ENCODE data around the gene CENPX.

The CENPX gene

DNA sequence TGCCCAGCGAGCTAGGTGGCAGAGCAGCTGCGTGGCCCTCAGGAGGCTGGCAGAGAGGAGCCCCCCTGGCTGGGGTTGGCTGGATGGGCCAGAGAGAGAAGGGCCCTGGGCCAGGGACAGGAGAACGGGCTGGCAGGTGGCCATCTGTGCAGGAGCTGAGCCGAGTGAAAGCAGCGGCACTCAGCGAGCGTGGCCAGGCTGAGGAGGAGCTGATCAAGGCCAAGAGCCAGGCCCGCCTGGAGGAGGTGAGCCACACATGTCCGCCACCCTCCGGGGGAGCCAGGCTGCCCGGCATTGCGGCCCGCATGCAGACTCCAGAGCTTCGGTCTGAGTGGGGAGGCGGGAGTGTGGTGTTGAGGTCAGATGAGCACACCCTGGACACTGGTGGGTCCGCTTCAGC is 6.7 kb upstream of the CENPX start:
- no peaks in the 10 kb centered on the region for H3K9me3 Mint-ChIP-seq
- DNase-seq (no peak), ATAC-seq (replicated peaks) (no peak)
- H3K4me1 Mint-ChIP-seq = peaks cover 6 to 20% of the 10 kb centered on the region in 2 donors
- H3K27me3 Mint-ChIP-seq = peaks cover 4 to 23% of the 10 kb centered on the region in 2 donors
- H3K4me3 Mint-ChIP-seq = peak overlapping the region; percentile 61 to 89
- H3K36me3 Mint-ChIP-seq = peaks cover 21 to 30% of the 10 kb centered on the region in 2 donors
- peak overlapping the region; percentile 42 for H3K27ac Mint-ChIP-seq

- ATAC-seq (replicated peaks) = no peak
- peaks cover 4 to 23% of the 10 kb centered on the region in 2 donors for H3K27me3 Mint-ChIP-seq
- no peak overlapping the region for H3K27ac Mint-ChIP-seq
These were observed 6.3 kb upstream of the CENPX start for GRCh38 chr17:82028966-82029365.

GRCh38 chr17:82028246-82028645 is 5.6 kb upstream of the CENPX start:
- Mint-ChIP-seq H3K9me3 (no peaks in the 10 kb centered on the region), H3K27me3 (peaks cover 4 to 23% of the 10 kb centered on the region in 2 donors), H3K4me3 (no peak overlapping the region), H3K4me1 (peaks cover 13 to 24% of the 10 kb centered on the region in 2 donors), H3K36me3 (peaks cover 21 to 30% of the 10 kb centered on the region in 2 donors), H3K27ac (no peak overlapping the region)
- no peak for DNase-seq
- ATAC-seq (replicated peaks) = no peak

More at GRCh38 chr17:82028966-82029365, 6.3 kb upstream of the CENPX start:
- no peaks in the 10 kb centered on the region for H3K9me3 Mint-ChIP-seq
- H3K36me3 Mint-ChIP-seq = peaks cover 21 to 30% of the 10 kb centered on the region in 2 donors
- no peak for DNase-seq
- peaks cover 10 to 20% of the 10 kb centered on the region in 2 donors for H3K4me1 Mint-ChIP-seq
- H3K4me3 Mint-ChIP-seq = peak overlapping the region in 1 of 2 donors; percentile 89

DNA sequence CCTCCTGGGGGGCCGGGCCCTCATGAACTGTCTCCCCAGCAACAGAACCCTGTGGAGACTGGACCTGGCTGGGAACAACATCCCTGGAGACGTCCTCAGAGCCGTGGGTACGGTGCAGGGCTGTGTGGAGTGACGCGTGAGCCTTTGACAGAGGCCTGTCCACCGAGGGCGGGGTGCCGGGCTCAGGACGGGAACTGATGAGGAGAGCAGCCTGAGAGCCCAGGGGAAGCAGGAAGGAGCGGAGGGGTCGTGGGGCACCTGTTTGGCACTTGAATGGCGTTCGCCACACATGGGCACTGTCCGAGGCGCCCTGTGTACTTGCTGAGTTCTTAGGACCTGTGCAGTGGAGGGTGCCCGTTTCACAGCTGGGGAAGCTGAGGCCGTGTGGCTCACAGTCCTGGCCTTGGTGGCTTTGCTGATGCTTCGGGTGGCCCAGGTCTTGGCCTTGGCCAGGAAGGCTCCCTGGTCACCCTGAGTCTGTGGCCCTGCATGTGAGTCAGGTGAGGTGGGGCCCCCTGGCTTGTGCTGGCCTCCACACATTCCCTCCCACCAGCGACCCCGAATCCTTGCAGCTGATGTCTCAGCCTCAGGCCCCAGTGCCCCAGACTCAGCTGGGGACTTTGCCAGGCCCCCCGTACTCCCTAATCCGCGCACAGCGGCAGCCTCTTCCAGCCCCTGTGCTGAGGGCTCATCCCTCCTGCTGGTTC is 2.9 kb upstream of the CENPX start:
- peaks cover 4 to 23% of the 10 kb centered on the region in 2 donors for H3K27me3 Mint-ChIP-seq
- no peak for ATAC-seq (replicated peaks)
- peaks cover 25 to 38% of the 10 kb centered on the region in 2 donors for H3K4me1 Mint-ChIP-seq
- H3K9me3 Mint-ChIP-seq = no peaks in the 10 kb centered on the region
- H3K4me3 Mint-ChIP-seq = no peak overlapping the region
- peaks cover 20 to 30% of the 10 kb centered on the region in 2 donors for H3K36me3 Mint-ChIP-seq
- H3K27ac Mint-ChIP-seq = peak overlapping the region; percentile 31
- DNase-seq = no peak

GRCh38 chr17:82024859-82025258 is 2.2 kb upstream of the CENPX start:
- ATAC-seq (replicated peaks) (no peak), DNase-seq (no peak)
- Mint-ChIP-seq H3K27ac (no peak overlapping the region), H3K9me3 (no peaks in the 10 kb centered on the region), H3K4me1 (peaks cover 26 to 41% of the 10 kb centered on the region in 2 donors), H3K27me3 (peaks cover 4 to 21% of the 10 kb centered on the region in 2 donors), H3K36me3 (peaks cover 20 to 30% of the 10 kb centered on the region in 2 donors), H3K4me3 (no peak overlapping the region)

DNA sequence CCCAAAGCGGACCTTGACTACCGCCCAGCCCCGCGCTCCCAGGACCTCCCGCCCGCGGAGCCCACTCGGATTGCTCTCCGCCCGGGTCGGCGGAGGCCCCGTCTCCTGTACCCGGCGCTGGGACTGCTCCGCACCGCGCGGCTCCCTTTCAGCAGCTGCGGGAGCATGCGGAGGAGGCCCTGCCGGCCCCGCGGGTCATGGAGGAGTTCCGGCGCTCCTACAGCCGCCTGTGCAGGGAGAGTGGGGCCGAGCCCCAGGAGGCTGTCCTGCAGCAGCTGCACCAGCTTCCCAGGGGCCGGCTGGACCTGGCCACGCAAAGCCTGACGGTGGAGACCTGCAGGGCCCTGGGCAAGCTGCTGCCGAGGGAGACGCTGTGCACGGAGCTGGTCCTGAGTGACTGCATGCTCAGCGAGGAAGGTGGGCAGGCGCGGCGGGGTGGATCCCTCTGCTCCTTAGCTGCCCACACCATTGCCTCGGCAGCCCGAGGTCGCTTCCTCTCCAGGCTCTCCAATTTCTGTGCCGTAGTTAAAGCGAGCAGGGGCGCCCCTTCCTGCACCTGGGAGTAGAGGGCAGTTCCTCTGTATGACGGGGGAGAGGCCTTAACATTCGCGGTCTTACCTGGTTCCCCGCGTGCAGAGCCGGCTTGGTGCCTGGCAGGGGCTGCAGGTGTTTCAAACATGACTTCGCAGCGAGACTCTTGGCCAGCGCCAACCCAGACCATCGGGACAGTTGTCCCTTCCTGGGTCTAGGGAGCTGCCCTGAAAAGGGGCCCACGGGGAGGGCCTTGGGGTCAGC is 966 bp upstream of the CENPX start:
- Mint-ChIP-seq H3K36me3 (peaks cover 15 to 22% of the 10 kb centered on the region in 2 donors), H3K4me3 (peak overlapping the region; percentile 81 to 91), H3K27ac (no peak overlapping the region), H3K27me3 (peaks cover 0 to 13% of the 10 kb centered on the region in 2 donors), H3K9me3 (no peaks in the 10 kb centered on the region), H3K4me1 (peaks cover 23 to 33% of the 10 kb centered on the region in 2 donors)
- ATAC-seq (replicated peaks) = peak; percentile 2 to 5
- no peak for DNase-seq

DNA sequence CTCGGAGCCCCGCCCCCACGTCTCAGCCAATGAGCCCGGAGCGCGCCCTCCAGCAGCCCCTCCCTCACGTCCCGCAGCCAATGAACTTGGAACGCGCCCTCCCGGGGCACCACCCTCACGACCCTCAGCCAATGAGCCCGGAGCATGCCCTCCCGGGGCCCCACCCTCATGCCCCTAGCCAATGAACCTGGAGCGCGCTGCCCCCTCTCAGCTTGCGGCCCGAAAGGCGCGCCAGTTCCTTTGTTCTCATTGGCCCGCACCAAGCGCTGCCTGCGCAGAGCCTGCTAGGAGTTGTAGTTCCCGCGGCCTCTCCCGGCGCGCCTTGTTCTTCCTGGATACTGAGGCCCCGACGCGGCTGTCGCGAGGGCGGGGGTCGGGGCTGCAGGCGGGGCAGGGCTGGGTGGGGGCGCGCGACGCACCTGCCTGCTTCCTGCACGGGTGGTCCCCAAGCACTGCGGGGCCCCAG is 336 bp upstream of the CENPX start, which contains the start of gene LRRC45:
TSS of gene LRRC45 (plus strand) at position 325 of the 466 bp plus-strand sequence. CDS start 339 bp downstream, outside the sequence.
- Mint-ChIP-seq H3K27ac (peak within 1 kb of the TSS; percentile 76), H3K36me3 (peaks cover 15 to 22% of the 10 kb centered on the region in 2 donors)
- peak; percentile 100 for DNase-seq

GRCh38 chr17:82021900-82022309 is 773 bp downstream of the CENPX start:
- no peak for ATAC-seq (replicated peaks)
- peaks cover 0 to under 1% of the 10 kb centered on the region in 2 donors for H3K27me3 Mint-ChIP-seq
- peaks cover 7 to 14% of the 10 kb centered on the region in 2 donors for H3K36me3 Mint-ChIP-seq
- H3K4me3 Mint-ChIP-seq = peak overlapping the region; percentile 88 to 91
- H3K4me1 Mint-ChIP-seq = peaks cover 23 to 33% of the 10 kb centered on the region in 2 donors
- H3K27ac Mint-ChIP-seq = peak overlapping the region; percentile 14
- no peaks in the 10 kb centered on the region for H3K9me3 Mint-ChIP-seq
- no peak for DNase-seq

More for the DNA sequence above, 336 bp upstream of the CENPX start, which contains the start of gene LRRC45:
- Mint-ChIP-seq H3K9me3 (no peaks in the 10 kb centered on the region), H3K27me3 (peaks cover 0 to 11% of the 10 kb centered on the region in 2 donors), H3K4me1 (peaks cover 23 to 33% of the 10 kb centered on the region in 2 donors), H3K4me3 (peak within 1 kb of the TSS; percentile 88 to 91)
- peak; percentile 93 to 95 for ATAC-seq (replicated peaks)

DNA sequence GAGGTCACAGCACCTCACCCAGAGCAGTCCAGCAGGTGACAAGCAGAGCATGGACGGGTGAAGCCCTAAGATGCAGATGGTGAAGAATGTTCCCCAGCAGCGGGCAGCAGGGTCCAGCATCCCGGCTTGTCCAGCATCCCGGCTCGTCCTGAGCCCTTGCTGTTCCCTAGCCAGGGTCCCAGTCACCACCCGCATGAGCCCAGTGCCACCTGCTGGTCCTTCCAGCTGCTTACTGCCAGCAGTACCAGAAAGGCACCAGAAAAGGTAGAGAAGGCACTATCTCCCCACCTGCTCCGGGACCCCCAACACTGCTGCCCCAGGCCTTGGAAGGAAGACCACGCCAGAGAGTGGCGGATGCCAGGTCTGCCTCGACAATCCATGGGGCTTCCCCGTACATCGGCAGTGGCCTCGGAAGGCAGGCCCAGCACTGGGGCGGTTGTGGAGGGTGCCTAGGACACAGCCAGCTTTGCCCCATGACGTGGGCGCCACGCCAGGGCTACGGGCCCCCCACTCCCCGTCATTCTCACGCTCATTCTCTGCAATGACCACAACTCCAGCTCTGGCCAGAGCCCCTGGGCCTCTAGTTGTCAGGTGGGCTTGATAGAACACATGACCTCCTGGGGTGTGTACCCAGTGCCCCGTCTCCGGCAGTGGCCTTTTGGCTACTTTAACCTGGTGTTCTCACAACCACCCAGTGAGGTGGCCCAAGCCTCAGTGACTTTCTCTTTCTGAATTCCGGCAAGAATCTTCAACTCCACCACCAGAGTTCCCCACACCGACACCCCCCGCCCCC is 1.4 kb downstream of the CENPX start:
- H3K27me3 Mint-ChIP-seq = no peaks in the 10 kb centered on the region
- ATAC-seq (replicated peaks) (no peak), DNase-seq (peak; percentile 40)
- peaks cover 23 to 33% of the 10 kb centered on the region in 2 donors for H3K4me1 Mint-ChIP-seq
- H3K27ac Mint-ChIP-seq = no peak overlapping the region
- peak overlapping the region; percentile 88 to 91 for H3K4me3 Mint-ChIP-seq
- H3K36me3 Mint-ChIP-seq = peaks cover 7 to 9% of the 10 kb centered on the region in 2 donors
- no peaks in the 10 kb centered on the region for H3K9me3 Mint-ChIP-seq

GRCh38 chr17:82020572-82021106 is 2.0 kb downstream of the CENPX start:
- Mint-ChIP-seq H3K4me3 (peak overlapping the region in 1 of 2 donors; percentile 23), H3K27me3 (no peaks in the 10 kb centered on the region), H3K4me1 (peaks cover 23 to 33% of the 10 kb centered on the region in 2 donors), H3K9me3 (no peaks in the 10 kb centered on the region), H3K27ac (no peak overlapping the region), H3K36me3 (peaks cover 5 to 7% of the 10 kb centered on the region in 2 donors)
- DNase-seq = no peak
- no peak for ATAC-seq (replicated peaks)

GRCh38 chr17:82019690-82020571 is 2.7 kb downstream of the CENPX start:
- Mint-ChIP-seq H3K27me3 (no peaks in the 10 kb centered on the region), H3K4me3 (peak overlapping the region in 1 of 2 donors; percentile 23), H3K4me1 (peaks cover 23 to 33% of the 10 kb centered on the region in 2 donors), H3K27ac (no peak overlapping the region), H3K9me3 (no peaks in the 10 kb centered on the region), H3K36me3 (peaks cover 3 to 4% of the 10 kb centered on the region in 2 donors)
- DNase-seq (peak; percentile 51), ATAC-seq (replicated peaks) (no peak)

DNA sequence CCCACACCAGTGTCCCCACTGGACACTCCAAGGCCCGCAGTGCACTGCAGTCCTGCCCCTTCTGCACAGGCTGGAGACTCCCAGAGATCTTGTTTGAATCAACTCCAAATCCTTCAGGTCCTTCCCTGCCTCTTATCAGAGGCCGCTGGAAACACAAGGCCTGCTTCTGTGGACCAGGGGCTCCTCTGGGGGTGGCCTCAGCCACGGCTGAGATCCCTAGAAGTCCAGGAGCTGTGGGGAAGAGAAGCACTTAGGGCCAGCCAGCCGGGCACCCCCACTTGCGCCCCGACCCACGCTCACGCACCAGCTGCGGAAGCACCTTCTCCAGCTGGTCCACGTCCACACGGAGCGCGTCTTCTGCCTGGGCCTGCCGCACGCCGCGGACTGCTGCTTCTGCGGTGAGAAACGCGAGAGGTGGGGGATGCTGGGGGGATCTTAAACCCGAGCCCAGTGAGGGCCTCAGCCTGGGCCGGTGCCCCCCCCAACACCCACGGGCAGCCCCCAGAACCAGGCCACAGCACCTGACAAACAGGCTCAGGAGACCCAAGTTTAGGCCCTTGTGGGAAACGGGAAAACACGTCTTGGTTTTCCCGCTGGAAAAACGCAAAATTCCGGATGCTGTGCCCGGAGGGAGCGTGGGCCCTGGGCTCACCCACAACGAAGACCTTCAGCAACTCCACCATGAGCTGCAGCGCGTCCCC is 3.5 kb downstream of the CENPX start:
- no peak overlapping the region for H3K27ac Mint-ChIP-seq
- ATAC-seq (replicated peaks) = no peak
- H3K36me3 Mint-ChIP-seq = peaks cover 3 to 4% of the 10 kb centered on the region in 2 donors
- no peaks in the 10 kb centered on the region for H3K9me3 Mint-ChIP-seq
- peaks cover 22 to 31% of the 10 kb centered on the region in 2 donors for H3K4me1 Mint-ChIP-seq
- no peaks in the 10 kb centered on the region for H3K27me3 Mint-ChIP-seq
- no peak for DNase-seq
- H3K4me3 Mint-ChIP-seq = no peak overlapping the region

All from stimulated activated naive B cell treated with anti-CD40 and anti-IgM and Interleukin-4, amounts not matched to agents 10 μg/mL and 1 μg/mL and 100 μg/mL, for 72 hours (primary cell).